Esophagus muscularis mucosa (tissue), 3 donors: ENCODE data around the gene OR52L1.

Experiments
- CTCF ChIP-seq, 3 experiments: fragments of 200-600 bp in 2 of 3; fragments of 450-650 bp in 1 of 3; sonication (generic) in 2 of 3; IDR thresholded peaks; one replicate each; pipeline ENCODE4 v1.5.1; 2017 to 2019; ENCODE audit warnings: antibody characterized with exemption in 3 of 3, mild to moderate bottlenecking in 2 of 3, moderate library complexity in 1 of 3
- EP300 ChIP-seq: sonication (generic); formaldehyde crosslinking; IDR thresholded peaks from one replicate; pipeline ENCODE4 v1.6.1; 2017; ENCODE audit warnings: antibody characterized with exemption

- TF ChIP-seq CTCF (IDR thresholded peaks at IDR 0.05) (no peak), EP300 (no peak)
Observed at GRCh38 chr11:6006846-6007245, 20.1 kb upstream of the OR52L1 start, which contains the start of gene OR56A4.
